RPMI7951 (cell line): ENCODE measurements around the gene DUSP1. TPM values are rescaled to one million over a fixed set of nuclear protein-coding genes. Genes with fewer than 3 reads are reported as not detected.

Experiments
- DNase-seq: peaks from one replicate; pipeline ENCODE4 v3.0.0-alpha.2; 2012; ENCODE audit warnings: low read depth
- total RNA-seq: library from RNA; depleted of rRNA; stranded (reverse); fragments of >200 nt; shearing (Covaris generic); gene quantifications from 2 replicates; pipeline ENCODE4 v1.2.3, GENCODE V29; 2014

Gene DUSP1
- total RNA-seq, 1 experiment from 2014 or later, result 9.7 TPM

DNA sequence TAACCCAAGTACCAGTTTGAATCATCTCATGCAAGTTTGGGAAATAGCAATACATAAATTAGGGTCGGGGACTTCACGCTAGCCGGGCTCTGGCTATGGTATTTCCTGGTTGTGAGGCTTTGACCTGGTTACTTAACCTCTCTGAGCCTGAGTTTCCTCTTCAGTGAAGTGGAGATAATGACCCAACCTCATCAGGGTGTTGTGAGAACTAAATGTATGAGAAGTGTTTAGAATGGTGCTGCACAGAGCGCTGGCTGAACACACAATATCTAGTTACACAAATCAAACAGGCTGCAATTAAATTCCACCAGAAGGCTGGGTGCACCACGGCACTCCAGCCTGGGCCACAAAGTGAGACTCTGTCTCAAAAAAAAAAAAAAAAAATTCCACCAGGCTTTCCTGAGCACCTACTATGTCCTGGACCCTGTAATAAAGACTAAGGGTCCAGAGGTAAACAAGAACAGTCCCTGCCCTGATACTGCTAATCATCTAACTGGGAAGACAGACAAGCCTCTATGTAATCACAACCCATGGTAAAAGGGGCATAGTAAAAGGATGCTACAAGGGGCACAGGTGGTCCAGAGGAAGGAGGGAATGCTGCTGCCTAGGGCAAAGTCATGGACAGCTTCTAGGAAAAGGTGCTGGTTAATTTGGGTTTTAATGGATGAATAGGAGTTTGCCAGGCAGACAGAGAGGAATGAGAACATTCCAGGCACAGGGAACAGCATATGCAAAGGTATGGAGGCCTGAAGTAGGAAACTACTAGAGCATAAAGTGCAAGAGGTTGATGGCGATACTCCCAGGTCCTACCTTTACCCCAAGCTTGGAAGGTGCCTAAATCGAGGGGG, 27.7 kb downstream of the DUSP1 start:
- no peak for DNase-seq

- DNase-seq, result no peak
These were observed 29.8 kb downstream of the DUSP1 start for GRCh38 chr5:172741206-172741582.

GRCh38 chr5:172740428-172741205, 30.4 kb downstream of the DUSP1 start:
- DNase-seq, result peak; percentile 91

DNA sequence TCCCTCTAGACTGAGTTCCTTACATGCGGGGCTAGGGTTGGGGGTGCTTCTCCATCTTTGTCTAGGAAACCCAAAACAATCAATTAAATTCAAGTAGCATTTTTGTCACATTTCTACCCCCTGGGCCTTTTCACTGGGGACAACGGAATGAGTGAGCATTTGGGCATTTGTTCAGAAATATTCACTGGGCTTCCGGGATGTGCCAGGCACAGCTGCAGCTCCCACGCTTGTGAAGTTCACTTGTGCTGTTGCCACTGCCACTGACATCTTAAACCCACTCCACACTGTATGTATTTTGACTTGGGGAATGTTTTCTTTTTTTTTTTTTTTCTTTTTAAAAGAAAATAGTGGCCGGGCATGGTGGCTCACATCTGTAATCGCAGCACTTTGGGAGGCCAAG, 31.6 kb downstream of the DUSP1 start:
- DNase-seq, result no peak

GRCh38 chr5:172736508-172737135, 34.4 kb downstream of the DUSP1 start:
- DNase-seq, result no peak

GRCh38 chr5:172735141-172735831, 35.7 kb downstream of the DUSP1 start:
- no peak for DNase-seq

DNA sequence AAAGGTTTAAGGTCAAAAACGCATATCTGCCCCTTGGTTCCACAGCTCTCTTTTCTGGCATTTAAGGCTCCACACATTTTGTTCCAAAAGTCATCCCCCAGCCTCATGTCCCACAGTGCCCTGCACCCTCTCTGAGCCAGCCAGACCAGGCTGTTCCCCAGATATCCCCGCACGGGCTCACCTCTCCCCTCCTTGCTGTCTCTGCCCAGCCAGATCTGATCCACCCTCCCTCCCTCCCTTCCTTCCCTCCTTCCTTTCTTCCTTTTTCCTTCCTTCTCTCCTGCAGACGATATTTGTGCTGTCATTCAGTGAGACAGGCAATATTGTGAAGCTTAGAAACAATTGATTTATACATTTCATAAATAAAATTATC, 37.0 kb downstream of the DUSP1 start:
- no peak for DNase-seq

DNA sequence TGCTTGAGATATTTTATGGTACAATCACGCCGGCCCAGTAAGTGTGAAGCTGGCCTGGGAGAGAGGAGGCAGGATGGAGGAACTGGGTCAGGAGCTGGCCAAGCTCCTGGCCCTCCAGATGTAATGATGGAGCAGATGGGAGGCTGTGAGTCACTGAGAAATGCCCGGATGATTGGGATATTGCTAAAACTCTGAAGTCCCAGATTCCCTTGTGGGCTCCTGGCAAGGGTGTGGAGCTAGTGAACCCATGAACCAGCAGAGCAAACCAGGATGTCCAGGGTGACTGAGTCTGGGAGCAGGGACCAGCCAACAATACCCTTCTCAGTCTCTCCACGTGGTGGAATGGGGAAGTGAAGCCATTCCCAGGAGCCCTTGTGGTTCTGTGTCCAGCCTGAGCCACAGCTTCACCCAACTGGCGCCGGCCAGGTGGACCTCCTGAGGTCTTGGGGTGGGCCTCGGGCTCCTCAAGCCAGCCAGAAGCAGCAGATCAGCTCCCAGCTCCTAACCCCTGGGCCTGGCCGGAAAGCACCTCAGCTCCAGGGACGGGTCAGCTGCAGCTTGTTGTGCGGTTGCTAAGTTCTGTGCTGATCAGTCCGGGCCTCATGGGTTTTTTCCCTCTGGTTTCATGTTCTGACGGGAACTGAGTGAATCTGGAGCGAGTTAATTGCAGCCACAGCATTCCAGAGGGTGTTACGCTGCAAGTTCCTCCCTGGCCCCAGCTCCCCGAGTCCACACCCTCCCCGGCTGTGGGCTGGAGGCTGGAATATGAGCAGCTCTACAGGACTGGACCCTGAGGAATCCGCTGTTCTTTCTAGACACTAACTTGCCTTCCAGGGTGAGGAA, 37.6 kb downstream of the DUSP1 start:
- peak; percentile 97 for DNase-seq

DNA sequence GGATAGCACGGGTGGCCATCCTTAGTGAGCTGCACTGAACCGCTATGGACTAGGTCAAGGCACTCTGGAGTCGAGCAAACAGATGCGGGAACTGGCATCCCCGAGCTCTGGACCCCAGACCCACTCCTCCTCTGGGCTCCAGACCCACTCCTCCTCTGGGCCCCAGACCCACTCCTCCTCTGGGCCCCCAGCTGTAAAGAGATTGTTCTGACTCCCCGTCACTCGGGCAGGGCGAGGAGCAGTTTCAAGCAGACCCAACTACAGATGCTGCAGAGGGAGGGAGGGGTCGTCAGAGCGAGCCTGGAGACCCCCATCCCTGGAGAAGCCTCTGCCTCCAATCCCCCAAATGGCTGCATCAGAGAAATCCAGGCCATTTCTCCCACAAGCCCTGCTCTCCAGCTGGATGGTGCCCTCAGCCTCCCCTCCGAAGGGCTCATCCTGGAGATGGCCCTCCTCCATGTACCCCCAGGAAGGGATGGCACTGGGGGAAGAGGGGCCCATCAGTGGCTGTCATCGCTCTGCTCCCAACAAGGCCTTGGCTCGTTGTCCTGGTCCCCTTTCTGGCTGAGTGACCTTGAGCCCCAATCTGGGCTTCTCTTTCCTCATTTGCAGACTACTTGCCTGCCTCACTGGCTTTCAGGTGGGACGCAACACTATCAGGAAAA, 38.7 kb downstream of the DUSP1 start:
- DNase-seq, result no peak

- no peak for DNase-seq
These were observed 39.3 kb downstream of the DUSP1 start for GRCh38 chr5:172731680-172732074.

DNA sequence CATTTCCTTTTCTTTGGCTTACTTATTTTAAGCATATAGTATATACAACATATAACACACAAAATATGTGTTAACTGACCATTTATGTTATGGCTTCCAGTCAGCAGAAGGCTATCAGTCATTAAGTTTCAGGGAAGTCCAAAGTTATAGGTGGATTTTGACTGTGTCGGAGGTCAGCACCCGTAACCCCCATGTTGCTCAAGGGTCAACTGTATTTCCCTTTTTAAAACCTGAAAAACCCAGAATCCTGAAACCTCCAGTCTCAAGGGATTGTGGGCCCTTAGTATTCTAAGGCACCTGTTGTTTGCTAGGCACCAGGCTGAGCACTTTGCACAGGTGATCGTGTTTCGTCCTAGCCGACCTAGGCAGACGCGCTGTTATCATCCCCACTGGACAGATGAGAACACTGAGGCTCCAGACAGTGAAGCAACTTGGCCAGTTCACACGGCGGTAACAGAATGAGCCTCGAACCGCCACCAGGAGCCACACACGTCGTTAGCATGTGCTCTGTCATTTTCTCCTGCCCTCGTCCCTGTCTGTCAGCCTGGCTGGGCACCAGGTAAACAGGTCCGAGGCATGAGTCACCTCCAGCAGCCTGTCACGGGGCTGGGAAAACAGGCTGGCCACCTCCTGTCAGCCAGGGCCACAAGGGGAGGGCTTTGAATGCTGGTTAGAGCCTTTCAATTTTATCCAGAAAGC, 39.9 kb downstream of the DUSP1 start:
- no peak for DNase-seq

GRCh38 chr5:172730222-172730621, 40.8 kb downstream of the DUSP1 start:
- DNase-seq, result no peak

DNA sequence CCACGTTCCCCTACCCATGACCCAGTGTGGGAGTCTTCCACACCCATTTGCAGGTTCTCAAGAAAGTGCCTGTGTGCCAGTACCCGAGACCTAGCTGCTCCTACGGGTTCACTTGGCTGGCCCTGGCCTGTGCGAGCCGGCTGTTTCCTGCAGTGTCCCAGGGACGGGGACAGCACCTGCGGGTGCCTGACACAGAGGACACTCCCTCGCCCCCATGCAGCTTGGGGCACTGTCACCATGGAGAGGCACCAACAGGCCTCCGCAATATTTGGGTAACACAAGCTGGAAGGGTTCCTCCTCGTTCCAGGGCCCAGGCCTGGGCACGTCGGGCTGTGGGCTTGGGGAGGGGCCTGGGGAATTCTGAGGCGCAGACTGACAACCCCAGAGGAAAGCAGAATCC, 41.4 kb downstream of the DUSP1 start:
- no peak for DNase-seq

GRCh38 chr5:172728481-172729241, 42.3 kb downstream of the DUSP1 start:
- DNase-seq, result no peak

DNA sequence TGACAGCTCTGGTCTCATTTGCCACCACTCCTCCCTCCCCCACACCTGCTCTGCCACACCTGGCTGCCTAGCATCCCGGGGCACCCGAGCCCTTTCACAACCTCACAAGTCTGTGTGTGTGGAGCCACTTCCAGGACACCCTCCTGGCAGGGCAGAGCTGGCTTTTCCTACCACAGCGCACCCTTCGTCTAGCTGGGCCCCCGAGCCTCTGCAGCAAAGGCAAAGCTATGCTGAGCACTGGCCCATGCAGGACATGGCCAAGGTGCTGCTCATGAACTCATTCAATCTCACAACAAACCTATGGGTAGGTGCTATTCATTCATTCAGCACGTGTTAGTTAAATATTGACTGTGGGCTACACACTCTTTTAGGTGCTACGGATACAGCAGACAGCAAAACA, 43.4 kb downstream of the DUSP1 start:
- DNase-seq, result no peak

GRCh38 chr5:172726966-172727365, 44.0 kb downstream of the DUSP1 start:
- no peak for DNase-seq

- DNase-seq, result no peak
These were observed 45.2 kb downstream of the DUSP1 start for GRCh38 chr5:172725785-172726184.

GRCh38 chr5:172725273-172725672, 45.7 kb downstream of the DUSP1 start:
- DNase-seq, result no peak
